ENCODE measurements around the gene HOOK1.

DNA sequence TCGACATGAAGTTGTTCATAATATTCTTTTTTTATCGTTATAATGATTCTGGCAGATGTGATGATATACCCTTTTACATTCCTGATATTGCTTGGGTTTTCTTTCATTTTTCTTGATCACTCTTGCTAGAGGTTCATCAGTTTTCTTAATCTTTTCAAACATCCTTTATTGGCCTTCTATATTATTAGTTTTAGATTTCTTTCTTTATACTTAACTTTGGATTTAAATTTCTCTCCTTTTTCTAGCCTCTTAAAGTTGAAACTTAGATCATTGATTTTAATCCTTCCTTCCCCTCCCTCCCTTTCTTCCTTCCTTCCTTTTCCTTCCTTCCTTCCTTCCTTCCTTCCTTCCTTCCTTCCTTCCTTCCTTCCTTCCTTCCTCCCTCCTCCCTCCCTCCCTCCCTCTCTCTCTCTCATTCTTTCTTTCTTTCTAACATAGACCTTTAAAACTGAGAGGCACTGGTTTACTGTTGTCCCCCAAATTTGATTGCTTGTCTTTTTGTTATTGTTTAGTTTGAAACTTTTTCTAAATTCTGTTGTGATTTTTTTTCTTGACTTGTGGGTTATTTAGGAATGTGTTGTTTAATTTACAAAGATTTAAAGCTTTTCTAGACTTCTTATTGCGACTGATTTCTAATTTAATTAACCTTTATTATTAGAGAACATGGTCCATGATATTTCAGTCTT lies 31.6 kb downstream of the HOOK1 start:
- TF ChIP-seq, protein P1, sequence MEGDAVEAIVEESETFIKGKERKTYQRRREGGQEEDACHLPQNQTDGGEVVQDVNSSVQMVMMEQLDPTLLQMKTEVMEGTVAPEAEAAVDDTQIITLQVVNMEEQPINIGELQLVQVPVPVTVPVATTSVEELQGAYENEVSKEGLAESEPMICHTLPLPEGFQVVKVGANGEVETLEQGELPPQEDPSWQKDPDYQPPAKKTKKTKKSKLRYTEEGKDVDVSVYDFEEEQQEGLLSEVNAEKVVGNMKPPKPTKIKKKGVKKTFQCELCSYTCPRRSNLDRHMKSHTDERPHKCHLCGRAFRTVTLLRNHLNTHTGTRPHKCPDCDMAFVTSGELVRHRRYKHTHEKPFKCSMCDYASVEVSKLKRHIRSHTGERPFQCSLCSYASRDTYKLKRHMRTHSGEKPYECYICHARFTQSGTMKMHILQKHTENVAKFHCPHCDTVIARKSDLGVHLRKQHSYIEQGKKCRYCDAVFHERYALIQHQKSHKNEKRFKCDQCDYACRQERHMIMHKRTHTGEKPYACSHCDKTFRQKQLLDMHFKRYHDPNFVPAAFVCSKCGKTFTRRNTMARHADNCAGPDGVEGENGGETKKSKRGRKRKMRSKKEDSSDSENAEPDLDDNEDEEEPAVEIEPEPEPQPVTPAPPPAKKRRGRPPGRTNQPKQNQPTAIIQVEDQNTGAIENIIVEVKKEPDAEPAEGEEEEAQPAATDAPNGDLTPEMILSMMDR (conservative IDR thresholded peaks at IDR 0.05; ENCODE audit: low read length) = no peak
- TF ChIP-seq EZH2phosphoT487 (IDR thresholded peaks at IDR 0.05; ENCODE audit: borderline replicate concordance, low read depth, low read length) = no peak

Data from OCI-LY7 (cell line).